H1 (cell line): ENCODE results near the gene BCL3. TPM values are rescaled to one million over a fixed set of nuclear protein-coding genes. Genes with fewer than 3 reads are reported as not detected.

Experiments
- CTCF ChIA-PET: fragments of 300-600 bp; sonication (Branson Sonifier 250); formaldehyde crosslinking; loops from one replicate; lab custom pipeline; 2021; ENCODE audit not compliant: partially characterized antibody; lab: Charles Lee
- POLR2A ChIA-PET: fragments of 300-600 bp; sonication (Branson Sonifier 250); formaldehyde crosslinking; loops from one replicate; lab custom pipeline; 2021; ENCODE audit warnings: inconsistent platforms; ENCODE audit not compliant: partially characterized antibody; lab: Charles Lee
- DNase-seq, 2 experiments: peaks; one replicate each; pipeline versions ENCODE4 v3.0.0 to v3.0.0-alpha.2; 2010 to 2022; ENCODE audit warnings: low spot score in 2 of 2, low read depth in 1 of 2, mixed read lengths in 1 of 2
- FAIRE-seq: peaks from 2 replicates; lab custom pipeline; 2011; peaks lifted over from hg19 to GRCh38; lab: Jason Lieb, UNC
- H2AFZ ChIP-seq: 2 replicates; pipeline ENCODE4 v1.8.1; 2012; ENCODE audit warnings: low read length, inconsistent platforms
- H2AK5ac ChIP-seq: 2 replicates; pipeline ENCODE4 v1.6.1; 2013; ENCODE audit warnings: low read depth, low read length
- H2BK120ac ChIP-seq: replicated peaks from 2 replicates; pipeline ENCODE3; 2013; ENCODE audit warnings: low read depth, low read length, inconsistent platforms
- H2BK12ac ChIP-seq: 2 replicates; pipeline ENCODE4 v1.6.1; 2013; ENCODE audit warnings: low read depth, low read length
- H2BK15ac ChIP-seq: 2 replicates; pipeline ENCODE4 v1.6.1; 2013; ENCODE audit warnings: low read length
- H2BK20ac ChIP-seq: 2 replicates; pipeline ENCODE4 v1.6.1; 2013; ENCODE audit warnings: low read length
- H2BK5ac ChIP-seq: 2 replicates; pipeline ENCODE4 v1.6.1; 2013; ENCODE audit warnings: low read depth, low read length
- H3K14ac ChIP-seq: 2 replicates; pipeline ENCODE4 v1.6.1; 2013; ENCODE audit warnings: inconsistent platforms; ENCODE audit not compliant: insufficient read length
- H3K18ac ChIP-seq: 2 replicates; pipeline ENCODE4 v1.6.1; 2013; ENCODE audit warnings: low read length; ENCODE audit errors: extremely low read depth
- H3K23ac ChIP-seq: 2 replicates; pipeline ENCODE4 v1.6.1; 2013; ENCODE audit warnings: inconsistent platforms; ENCODE audit not compliant: insufficient read length
- H3K23me2 ChIP-seq: 2 replicates; pipeline ENCODE4 v1.6.1; 2013; ENCODE audit warnings: low read depth, low read length
- H3K27ac ChIP-seq: 2 replicates; pipeline ENCODE4 v1.6.1; 2011; ENCODE audit warnings: low read depth, low read length, inconsistent platforms
- H3K27me3 ChIP-seq, 4 experiments: replicated peaks in 1 of 4; 1 replicate in 1 of 4; 2 replicates in 3 of 4; pipeline versions ENCODE4 v1.6.1 to v1.8.1; 2011 to 2013; ENCODE audit warnings: low read length in 3 of 4, mild to moderate bottlenecking in 3 of 4, inconsistent platforms in 2 of 4, mixed read lengths in 2 of 4, moderate library complexity in 1 of 4; ENCODE audit not compliant: control insufficient read depth in 3 of 4, insufficient read depth in 3 of 4; ENCODE audit errors: extremely low read depth in 1 of 4
- H3K36me3 ChIP-seq, 4 experiments: 2 replicates each; pipeline versions ENCODE4 v1.6.1 to v1.8.1; 2011 to 2013; ENCODE audit warnings: mild to moderate bottlenecking in 4 of 4, low read length in 3 of 4, moderate library complexity in 2 of 4, control low read depth in 1 of 4, inconsistent platforms in 1 of 4; ENCODE audit not compliant: insufficient read depth in 4 of 4, control insufficient read depth in 2 of 4
- H3K4ac ChIP-seq: replicated peaks from 2 replicates; pipeline ENCODE3; 2013; ENCODE audit warnings: low read length, low read depth, mixed read lengths, inconsistent platforms; ENCODE audit not compliant: insufficient read length
- H3K4me1 ChIP-seq, 4 experiments: replicated peaks in 1 of 4; 1 replicate in 1 of 4; 2 replicates in 3 of 4; pipeline versions ENCODE4 v1.6.1 to v1.8.1; 2011 to 2013; ENCODE audit warnings: low read length in 3 of 4, inconsistent platforms in 2 of 4, mixed read lengths in 1 of 4; ENCODE audit not compliant: insufficient read depth in 4 of 4, control insufficient read depth in 3 of 4
- H3K4me2 ChIP-seq, 2 experiments: 2 replicates each; pipeline versions ENCODE4 v1.6.1 to v1.8.1; 2011 to 2013; ENCODE audit warnings: low read depth in 2 of 2, low read length in 2 of 2, control low read depth in 1 of 2, inconsistent platforms in 1 of 2, mild to moderate bottlenecking in 1 of 2; ENCODE audit not compliant: insufficient read depth in 1 of 2
- H3K4me3 ChIP-seq, 4 experiments: fragments of 200-600, 300-600 bp in 1 of 4; sonication (generic), shearing (Covaris generic), sonication (Bioruptor Twin) in 1 of 4; 2 replicates each; pipeline versions ENCODE4 v1.5.1 to v1.8.1; 2011 to 2016; ENCODE audit warnings: low read length in 4 of 4, low read depth in 3 of 4, control low read depth in 2 of 4, inconsistent platforms in 2 of 4, mild to moderate bottlenecking in 2 of 4, mixed read lengths in 1 of 4, moderate library complexity in 1 of 4; ENCODE audit not compliant: insufficient read depth in 2 of 4; ENCODE audit errors: extremely low read depth in 1 of 4
- H3K56ac ChIP-seq: replicated peaks from 2 replicates; pipeline ENCODE3; 2013; ENCODE audit warnings: low read depth, mild to moderate bottlenecking, mixed read lengths, low read length, inconsistent platforms; ENCODE audit not compliant: insufficient read length
- H3K79me1 ChIP-seq: 2 replicates; pipeline ENCODE4 v1.6.1; 2013; ENCODE audit warnings: low read depth, low read length, control low read depth
- H3K79me2 ChIP-seq, 2 experiments: 2 replicates each; pipeline versions ENCODE4 v1.6.1 to v1.8.1; 2012 to 2013; ENCODE audit warnings: low read length in 2 of 2, mild to moderate bottlenecking in 2 of 2, inconsistent platforms in 1 of 2; ENCODE audit not compliant: insufficient read depth in 2 of 2, control insufficient read depth in 1 of 2
- H3K9ac ChIP-seq, 4 experiments: replicated peaks in 1 of 4; 1 replicate in 1 of 4; 2 replicates in 3 of 4; pipeline versions ENCODE4 v1.6.1 to v1.8.1; 2011 to 2013; ENCODE audit warnings: low read depth in 3 of 4, low read length in 3 of 4, control low read depth in 2 of 4, mild to moderate bottlenecking in 2 of 4, moderate library complexity in 2 of 4, inconsistent platforms in 1 of 4; ENCODE audit errors: extremely low read depth in 1 of 4
- H3K9me3 ChIP-seq, 2 experiments: 2 replicates each; pipeline versions ENCODE4 v1.6.1 to v1.8.1; 2012 to 2013; ENCODE audit warnings: mild to moderate bottlenecking in 2 of 2, moderate library complexity in 2 of 2, control low read depth in 1 of 2, inconsistent platforms in 1 of 2, low read depth in 1 of 2, low read length in 1 of 2, mixed read lengths in 1 of 2; ENCODE audit not compliant: insufficient read depth in 2 of 2
- H4K20me1 ChIP-seq, 2 experiments: replicated peaks in 1 of 2; 2 replicates each; pipeline versions ENCODE3 to v1.8.1; 2011 to 2013; ENCODE audit warnings: inconsistent platforms in 2 of 2, low read length in 2 of 2, mild to moderate bottlenecking in 1 of 2; ENCODE audit not compliant: insufficient read depth in 2 of 2, control insufficient read depth in 1 of 2
- H4K5ac ChIP-seq: 2 replicates; pipeline ENCODE4 v1.6.1; 2013; ENCODE audit warnings: low read length, low read depth, mixed read lengths, inconsistent platforms; ENCODE audit not compliant: insufficient read length
- H4K8ac ChIP-seq: 2 replicates; pipeline ENCODE4 v1.8.0; 2013; ENCODE audit warnings: mild to moderate bottlenecking, moderate library complexity, low read length, inconsistent platforms; ENCODE audit not compliant: insufficient read depth; ENCODE audit errors: extremely low read depth
- H4K91ac ChIP-seq: replicated peaks from 2 replicates; pipeline ENCODE3; 2013; ENCODE audit warnings: low read length, mixed read lengths, inconsistent platforms; ENCODE audit not compliant: insufficient read length
- CEBPB ChIP-seq: IDR thresholded peaks from 2 replicates; pipeline ENCODE4 v1.6.1; 2012; ENCODE audit warnings: low read depth, low read length
- KDM4A ChIP-seq: IDR thresholded peaks from one replicate; pipeline ENCODE4 v1.7.1; 2012; ENCODE audit warnings: low read depth, mild to moderate bottlenecking, moderate library complexity, low read length, inconsistent platforms; ENCODE audit not compliant: severe bottlenecking
- POU5F1 ChIP-seq: IDR thresholded peaks from 2 replicates; pipeline ENCODE4 v1.6.1; 2011; ENCODE audit warnings: low read depth, mild to moderate bottlenecking, low read length, moderate library complexity
- RBBP5 ChIP-seq: IDR thresholded peaks from 2 replicates; pipeline ENCODE4 v1.7.1; 2012; ENCODE audit warnings: low read depth, mild to moderate bottlenecking, inconsistent platforms, low read length, moderate library complexity, borderline replicate concordance
- SIN3A ChIP-seq, 2 experiments: IDR thresholded peaks in 1 of 2; conservative IDR thresholded peaks in 1 of 2; 2 replicates each; pipeline ENCODE4 v1.6.1; 2011 to 2012; ENCODE audit warnings: low read length in 2 of 2, improper control_type of control experiment in 1 of 2, low read depth in 1 of 2, mild to moderate bottlenecking in 1 of 2
- TBP ChIP-seq: IDR thresholded peaks from 2 replicates; pipeline ENCODE4 v1.6.1; 2011; ENCODE audit warnings: low read depth, low read length, improper control_type of control experiment
- YY1 ChIP-seq: IDR thresholded peaks from 2 replicates; pipeline ENCODE4 v1.6.1; 2011; ENCODE audit warnings: low read depth, mild to moderate bottlenecking, low read length
- WGBS, 2 experiments: shearing (Covaris generic) in 1 of 2; methylation state at CpG; one replicate each; pipeline versions ENCODE4 v1.1.6 to v1.1.7; 2013 to 2015; ENCODE audit warnings: low lambda C conversion rate in 2 of 2, mixed read lengths in 2 of 2, inconsistent platforms in 1 of 2, low coverage in 1 of 2, missing lambda C conversion rate in 1 of 2; ENCODE audit not compliant: insufficient replicate concordance in 2 of 2, insufficient coverage in 1 of 2, insufficient read length in 1 of 2; ENCODE audit errors: extremely low coverage in 1 of 2, missing lambda C conversion rate in 1 of 2; 5-methylcytosine and 5-hydroxymethylcytosine counted together
- polyA plus RNA-seq, 7 experiments: library from polyadenylated mRNA; depleted of rRNA in 3 of 7; stranded (reverse) in 5 of 7; unstranded in 2 of 7; fragments of >200 nt in 5 of 7; fragments of 200-250 nt in 2 of 7; gene quantifications; 1 replicate in 5 of 7; 2 replicates in 1 of 7; 4 replicates in 1 of 7; pipeline versions ENCODE4 v1.2.1 to v1.2.3, GENCODE V29; 2011 to 2013; ENCODE audit warnings: missing spikeins in 2 of 7, mixed read lengths in 2 of 7
- total RNA-seq: library from RNA; stranded (reverse); fragmentation: NEBNext Ultra II Directional; extraction: Animal tissue kit (Norgen Biotek cat#: 25700); gene quantifications from 2 replicates; pipeline ENCODE4 v1.2.1, GENCODE V29; 2021

Gene BCL3
- total and polyA plus RNA-seq, 2 of the 8 experiments (the other 6 are each of a cell fraction or from before 2014, with no cell fraction given): 0.88 to 2.4 TPM

GRCh38 chr19:44702551-44703176 is 45.8 kb upstream of the BCL3 start:
- H3K9me3 ChIP-seq: no peaks in the 10 kb centered on the region
- H2AFZ ChIP-seq: no peak overlapping the region
- no peak overlapping the region for H2BK20ac ChIP-seq
- no peak overlapping the region for H2BK120ac ChIP-seq
- no peak overlapping the region for H4K91ac ChIP-seq
- no peaks in the 10 kb centered on the region for H4K20me1 ChIP-seq
- ChIA-PET POLR2A (interaction anchor here (1.3 kb wide), 1 partner anchor 10 kb away, joined by 6 read pairs; no protein-coding TSS in a partner anchor), CTCF (interaction anchor here (0.6 to 1.9 kb wide), 9 partner anchors 8 to 261 kb away, joined by 3 to 5 read pairs (median 4); no protein-coding TSS in a partner anchor)
- H3K27ac ChIP-seq: no peak overlapping the region
- peak overlapping the region; percentile 68; the same call in 1 of the 2 replicates for H2BK12ac ChIP-seq
- DNase-seq (no peak), FAIRE-seq (no peak)
- no peaks in the 10 kb centered on the region for H3K79me2 ChIP-seq
- 0 out of 7 replicates have a peak, but pooled peaks cover 0 to 2% (median 0%) of the 10 kb centered on the region in 4 experiments for H3K27me3 ChIP-seq
- H3K23ac ChIP-seq: no peak overlapping the region
- no peak overlapping the region for H4K5ac ChIP-seq
- H3K23me2 ChIP-seq: no peaks in the 10 kb centered on the region; the same call in 1 of the 2 replicates
- H2BK15ac ChIP-seq: peak overlapping the region; percentile 89; the same call in 1 of the 2 replicates
- TF ChIP-seq KDM4A (no peak), SIN3A (conservative IDR thresholded peaks at IDR 0.05 in 1 of 2, IDR thresholded peaks at IDR 0.05 in 1 of 2; ENCODE audit: low read depth in 1 of 2, low read length in 2 of 2) (no peak), POU5F1 (no peak), RBBP5 (no peak), TBP (no peak), YY1 (no peak), CEBPB (no peak)
- H3K36me3 ChIP-seq: no peaks in the 10 kb centered on the region
- 92% methylated on average over 17 of the region's 17 CpGs; no CpG with 5 or more reads in 1 of the 2 experiments for WGBS, 2 experiments
- H3K4me2 ChIP-seq: no peak overlapping the region
- no peak overlapping the region for H3K18ac ChIP-seq
- H3K56ac ChIP-seq: no peak overlapping the region
- H3K9ac ChIP-seq: no peak overlapping the region
- no peak overlapping the region for H2AK5ac ChIP-seq
- no peaks in the 10 kb centered on the region; a peak in 3 of 7 replicates for H3K4me1 ChIP-seq
- no peak overlapping the region for H3K14ac ChIP-seq
- no peak overlapping the region for H4K8ac ChIP-seq
- H3K4ac ChIP-seq: no peak overlapping the region
- H3K4me3 ChIP-seq: no peak overlapping the region
- no peaks in the 10 kb centered on the region for H3K79me1 ChIP-seq
- H2BK5ac ChIP-seq: 0 out of 2 replicates have a peak overlapping the region, but pooled peaks have one; percentile 19
